Activated CD4-positive, alpha-beta T cell treated with anti-CD3 and anti-CD28 coated beads, Interleukin-2, amount 50 U/mL, for 24 hours (primary cell): ENCODE data around the gene RHOT2.

Experiments
- DNase-seq, 2 donors: peaks; one replicate each; pipeline ENCODE4 v3.0.0-alpha.2; 2020; ENCODE audit warnings: low read depth in 1 of 2, low spot score in 1 of 2

Gene RHOT2

DNA sequence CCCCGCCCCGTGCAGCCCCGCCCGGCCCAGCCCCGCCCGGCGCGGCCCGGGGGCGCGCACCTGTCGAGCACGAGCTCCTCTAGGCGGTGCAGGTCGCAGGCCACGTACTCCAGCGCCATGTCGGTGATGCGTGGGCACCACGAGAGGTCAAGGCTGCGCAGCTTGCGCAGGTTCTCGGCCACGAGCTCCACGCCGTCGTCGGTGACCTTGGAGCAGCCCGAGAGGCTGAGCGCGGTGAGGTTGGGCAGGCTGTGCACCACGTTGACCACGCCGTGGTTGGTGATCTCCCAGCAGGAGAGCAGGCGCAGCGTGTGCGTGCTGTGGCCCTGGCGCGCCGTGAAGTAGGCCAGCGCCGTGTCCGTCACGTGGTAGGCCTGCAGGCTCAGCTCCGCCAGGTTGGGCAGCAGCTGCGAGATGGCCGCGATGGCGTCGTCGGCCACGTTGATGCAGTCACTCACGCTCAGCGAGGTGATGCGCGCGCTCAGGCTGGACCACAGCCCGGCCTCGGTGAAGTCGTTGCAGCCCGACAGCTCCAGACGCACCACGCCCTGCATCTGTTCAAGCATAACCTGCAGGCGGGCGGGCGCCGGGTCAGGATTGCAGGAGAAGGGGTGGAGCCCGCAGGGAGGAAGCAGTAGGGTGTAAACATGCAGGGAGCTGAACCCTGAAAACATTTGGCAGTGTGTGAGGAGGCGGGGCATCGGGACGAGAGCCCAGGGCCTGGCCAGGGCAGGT lies 27.6 kb downstream of the RHOT2 start:
- peak; percentile 47 to 49 for DNase-seq

DNA sequence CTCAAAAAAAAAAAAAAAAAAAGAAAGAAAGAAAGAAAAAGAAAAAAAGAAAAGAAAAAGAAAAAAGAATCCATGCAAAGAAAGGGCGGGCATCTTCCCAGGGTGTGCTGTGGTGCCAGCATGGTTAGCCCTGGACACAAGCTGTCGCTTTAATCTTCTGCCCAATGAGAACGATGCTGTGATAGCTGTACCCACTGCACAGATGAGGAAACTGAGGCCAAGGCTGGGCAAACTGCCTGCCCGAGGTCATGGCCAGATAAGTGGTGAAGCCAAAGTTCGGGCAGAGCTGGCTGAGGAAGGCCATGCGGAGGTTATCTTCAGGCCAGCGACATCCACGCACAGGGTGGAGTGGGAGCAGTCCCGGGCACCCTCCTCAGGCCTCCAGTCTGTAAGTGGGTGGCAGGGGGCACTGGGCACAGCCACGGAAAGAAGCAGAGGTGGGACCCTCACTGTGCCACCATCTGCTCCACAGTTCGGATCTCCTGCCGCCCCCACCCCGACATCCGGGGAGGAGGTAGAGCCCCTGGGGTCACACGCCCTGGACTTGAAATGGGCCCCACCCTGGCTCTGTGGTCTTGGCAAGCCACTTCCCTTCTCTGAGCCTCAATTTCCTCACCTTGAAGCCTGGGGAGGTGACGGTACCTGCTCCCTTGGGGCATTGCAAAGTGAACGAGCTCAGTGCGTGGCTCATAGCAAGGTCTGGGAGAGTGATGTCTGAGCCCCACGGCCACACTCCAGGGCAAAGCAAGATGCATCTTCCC lies 31.2 kb downstream of the RHOT2 start:
- no peak for DNase-seq

DNA sequence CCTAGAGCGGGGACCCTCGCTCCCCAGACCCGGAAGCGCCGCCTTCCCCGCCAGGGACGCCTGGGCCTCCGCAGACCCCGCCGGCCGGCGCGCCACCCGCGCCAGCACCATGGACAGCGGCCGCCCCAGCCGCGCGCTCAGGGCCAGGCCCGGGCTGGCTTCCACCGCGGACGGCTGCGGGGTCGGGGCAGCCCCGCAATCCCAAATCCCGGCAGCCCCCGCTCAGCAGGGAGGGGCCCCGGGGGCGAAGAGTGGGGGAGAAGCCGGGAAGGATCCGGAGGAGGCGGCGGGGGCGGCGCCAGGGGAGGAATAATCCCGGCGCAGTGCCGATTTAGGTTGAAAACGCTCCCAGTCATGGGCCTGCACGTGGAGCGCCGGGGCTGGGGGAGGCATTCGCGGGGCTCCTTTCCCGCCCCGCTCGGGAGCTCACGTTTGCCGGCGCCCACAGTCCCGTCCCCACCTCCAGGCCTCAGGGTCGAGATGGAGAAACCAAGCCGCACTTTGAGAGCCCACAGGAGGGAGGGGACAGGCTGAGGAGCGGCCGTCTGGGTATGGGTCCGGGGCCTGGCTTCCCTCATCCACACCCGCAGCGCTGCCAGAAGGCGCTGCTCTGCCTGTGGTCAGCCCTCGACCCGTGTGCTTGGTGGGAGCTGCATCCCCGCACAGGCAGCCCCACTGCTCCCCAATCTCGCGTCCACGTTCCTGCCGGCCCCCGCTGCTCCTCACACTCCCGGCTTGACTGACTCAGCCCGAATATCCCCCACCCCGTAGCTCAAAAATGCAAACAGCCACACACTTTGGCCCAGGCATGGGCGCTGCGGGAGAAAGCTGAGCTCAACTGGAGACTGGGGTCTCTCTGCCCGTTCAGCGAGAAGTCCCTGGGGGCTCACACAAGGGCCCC lies 33.0 kb downstream of the RHOT2 start:
- no peak for DNase-seq

DNA sequence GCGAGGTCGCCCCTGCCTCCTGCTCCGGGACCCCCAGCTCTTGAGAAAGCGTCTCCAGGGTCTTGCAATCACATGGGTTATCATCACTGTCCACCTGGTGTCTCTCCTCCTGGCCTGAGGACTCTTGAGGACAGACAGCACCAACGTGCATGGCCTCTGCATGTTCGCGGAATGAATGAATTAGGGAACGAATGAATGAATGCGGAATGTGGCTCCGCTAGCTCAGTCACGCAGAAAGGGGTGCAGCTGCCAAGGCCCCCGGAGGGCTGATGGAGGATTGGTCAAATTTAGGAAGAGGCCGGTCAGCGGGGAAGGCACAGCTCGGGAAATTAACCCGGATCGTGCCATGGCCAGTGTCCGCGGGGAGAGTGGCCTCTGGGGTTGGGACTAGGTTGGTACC lies 34.4 kb downstream of the RHOT2 start:
- DNase-seq, result no peak

DNA sequence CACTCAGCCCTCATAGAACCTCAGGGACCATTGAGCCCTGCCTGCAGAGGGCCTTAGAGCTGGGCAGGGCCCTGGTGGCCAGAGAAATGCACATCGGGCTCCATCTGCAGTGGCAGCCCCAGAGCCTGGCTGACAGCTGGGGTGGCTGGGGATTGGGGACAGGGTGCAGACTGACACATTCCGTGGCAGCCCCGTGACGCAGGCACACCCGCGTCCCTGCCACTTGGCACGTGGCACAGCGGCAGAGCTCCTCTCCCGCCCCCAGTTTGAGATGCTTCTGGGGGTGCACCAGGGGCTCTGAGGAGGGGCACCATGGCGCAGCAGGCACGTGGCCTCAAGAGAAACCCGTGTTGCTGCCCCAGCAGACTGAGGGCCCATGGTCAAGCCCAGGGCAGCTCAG lies 35.5 kb downstream of the RHOT2 start:
- DNase-seq, result no peak

DNA sequence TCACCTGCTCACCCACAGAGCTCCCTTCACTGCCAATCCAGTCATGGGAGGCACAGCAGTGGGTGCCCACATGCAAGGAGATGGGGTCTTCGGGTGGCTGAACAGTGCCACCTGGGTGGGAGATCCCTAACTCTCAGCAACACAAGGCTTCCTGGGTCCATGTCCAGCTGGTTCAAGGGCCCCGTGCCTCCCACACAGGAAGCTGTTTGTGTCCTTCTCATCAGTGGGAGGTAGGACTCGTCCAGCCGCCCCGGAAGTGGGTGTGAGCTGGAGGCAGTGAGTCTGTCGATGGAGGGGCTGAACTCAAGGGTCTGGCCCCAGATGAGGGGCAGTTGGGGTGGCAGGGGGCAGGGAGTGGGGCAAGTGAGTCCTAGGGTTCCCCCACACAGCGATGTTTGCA lies 36.1 kb downstream of the RHOT2 start:
- DNase-seq, result no peak

DNA sequence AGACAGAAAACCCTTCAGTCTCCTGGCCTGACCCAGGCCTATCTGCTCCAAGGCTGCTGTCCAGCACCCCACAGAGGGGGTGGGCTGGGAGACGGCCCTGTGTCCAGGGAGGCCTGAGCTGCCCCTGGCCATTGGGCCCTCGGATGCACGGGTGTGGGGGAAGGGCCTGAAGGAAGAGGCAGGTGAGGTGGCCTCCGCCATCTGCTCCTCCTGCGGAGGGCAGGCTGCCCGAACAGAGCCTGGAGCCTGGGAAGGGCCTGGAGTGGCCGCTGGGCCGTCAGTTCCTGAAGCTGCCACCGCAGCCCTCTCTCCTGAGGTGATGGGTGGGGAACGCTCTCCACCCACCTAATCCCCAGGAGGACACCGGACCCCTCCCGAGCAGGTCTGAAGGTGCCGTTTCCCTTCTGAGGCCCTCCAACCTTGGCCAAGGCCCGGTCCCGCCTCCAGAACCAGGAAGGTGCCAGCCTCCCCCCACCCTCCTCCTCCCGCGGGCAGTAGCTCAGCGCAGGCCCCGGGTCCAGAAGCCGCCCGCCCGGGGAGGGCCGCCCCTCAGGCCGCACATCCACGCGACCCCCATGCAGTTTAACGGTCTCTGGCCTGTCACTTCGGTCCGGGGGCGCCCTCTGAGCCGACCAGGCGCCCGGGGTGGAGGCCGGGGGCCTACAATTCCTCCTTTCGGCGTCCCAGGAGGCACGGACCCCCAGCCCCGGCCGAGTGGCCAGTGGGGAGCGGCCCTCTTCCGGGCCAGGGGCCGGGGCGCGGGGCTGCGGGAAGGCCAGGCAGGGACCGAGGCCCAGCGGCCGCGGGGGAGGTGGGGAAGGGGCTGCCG lies 36.8 kb downstream of the RHOT2 start:
- DNase-seq, result no peak

DNA sequence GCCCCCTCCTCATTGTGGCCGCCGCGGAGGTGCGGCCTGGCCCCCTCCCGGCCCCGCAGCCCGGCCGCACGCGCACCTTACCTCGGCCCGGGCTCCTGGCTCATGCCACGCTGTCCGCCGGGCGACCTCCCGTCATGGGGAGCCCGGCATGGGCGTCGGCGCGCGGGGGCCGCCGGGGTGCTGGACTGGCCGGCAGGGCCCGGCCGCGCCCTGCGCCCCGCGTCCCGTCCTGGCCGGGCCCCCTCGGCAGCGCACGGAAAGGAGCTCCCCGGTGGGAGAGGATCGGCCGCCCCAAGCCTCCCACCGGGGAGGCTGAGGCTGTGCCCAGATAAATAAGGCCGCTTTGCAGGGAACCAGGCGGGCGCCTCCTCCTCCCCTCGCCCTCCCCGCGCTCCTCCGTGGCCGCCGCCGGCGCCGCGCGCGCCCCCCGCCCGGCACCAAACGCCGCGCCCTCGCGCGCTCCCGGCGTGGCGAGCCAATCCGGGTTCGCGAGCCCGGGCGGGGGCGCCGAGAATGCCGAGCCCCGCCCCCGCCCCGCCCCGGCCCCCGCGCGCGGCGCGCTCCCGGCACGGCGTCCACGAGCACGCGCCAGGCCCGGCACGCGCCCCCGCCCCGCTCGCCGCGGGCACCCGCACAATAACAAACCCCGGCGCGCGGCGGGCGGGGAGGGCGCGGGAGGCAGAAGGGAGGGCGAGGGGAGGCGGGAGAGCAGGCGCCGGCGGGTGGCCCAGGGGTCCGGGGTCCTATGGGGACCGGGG lies 37.7 kb downstream of the RHOT2 start, which contains the start of gene FBXL16:
FBXL16 (minus strand) TSS at position 371 of the 758 bp plus-strand sequence. CDS start 8,396 bp downstream, outside the sequence.
- DNase-seq, result no peak

DNA sequence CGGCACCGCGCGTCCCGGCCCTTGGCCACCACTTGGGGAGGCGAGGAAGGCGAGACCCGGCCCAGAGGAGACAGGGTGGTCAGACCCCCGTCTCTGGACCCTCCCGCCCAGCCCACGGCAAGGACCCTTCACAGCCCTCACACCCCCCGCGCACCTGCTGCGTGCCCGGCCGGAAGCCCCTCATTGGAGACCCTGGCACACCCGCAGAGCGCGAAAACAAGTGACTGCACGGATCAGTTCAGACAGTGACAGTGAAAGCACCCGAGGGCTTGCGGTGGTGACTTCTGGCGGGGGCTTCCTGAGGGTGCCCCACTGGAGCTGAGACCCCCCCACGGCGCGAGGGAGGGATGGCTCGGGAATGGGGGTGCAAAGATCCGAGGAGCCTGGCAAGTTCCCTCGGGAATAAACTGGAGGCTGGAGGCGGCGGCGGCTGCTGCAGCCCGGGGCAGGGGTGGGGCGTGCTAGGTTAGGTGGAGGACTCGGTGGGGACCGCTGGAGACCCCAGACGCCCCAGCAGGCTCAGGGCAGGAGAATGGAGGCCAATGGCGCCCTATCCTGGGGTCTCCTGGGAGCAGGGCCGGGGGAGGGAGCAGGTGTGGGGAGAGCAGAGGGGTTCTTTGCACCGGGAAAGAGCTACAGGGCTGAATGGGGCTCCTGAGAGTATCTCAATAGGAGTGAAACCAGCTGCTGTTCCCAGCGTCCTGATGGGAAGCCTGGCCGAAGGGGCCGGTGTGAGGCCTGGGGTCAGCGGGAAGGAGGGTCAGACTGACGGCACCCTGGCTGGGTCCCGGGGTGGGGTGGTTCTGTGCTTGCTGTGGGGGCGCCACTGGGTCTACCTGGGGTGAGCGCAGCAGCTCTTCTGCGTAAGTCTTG lies 38.5 kb downstream of the RHOT2 start:
- no peak for DNase-seq

DNA sequence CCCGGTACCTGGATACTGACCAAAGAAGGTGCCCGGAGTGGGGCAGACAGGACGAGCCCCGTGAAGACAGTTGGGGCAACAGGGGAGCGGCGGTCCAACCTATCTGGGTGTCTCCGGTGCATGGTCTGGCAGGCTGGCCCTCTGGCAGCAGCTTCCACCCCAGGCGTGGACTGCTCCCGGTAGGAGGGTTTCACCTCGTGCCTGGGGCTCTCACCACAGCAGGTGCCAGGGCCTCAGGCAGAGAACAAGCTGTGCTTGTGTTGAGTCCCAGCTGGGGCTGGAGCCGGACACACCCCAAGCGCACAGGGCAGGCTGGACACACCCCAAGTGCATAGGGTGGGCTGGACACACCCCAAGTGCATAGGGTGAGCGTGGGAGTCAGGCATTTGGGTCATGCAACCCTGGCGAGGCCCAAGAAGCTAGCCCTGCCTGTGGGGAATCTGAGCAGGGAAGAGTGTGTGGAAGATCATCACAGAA lies 39.2 kb downstream of the RHOT2 start:
- no peak for DNase-seq

DNA sequence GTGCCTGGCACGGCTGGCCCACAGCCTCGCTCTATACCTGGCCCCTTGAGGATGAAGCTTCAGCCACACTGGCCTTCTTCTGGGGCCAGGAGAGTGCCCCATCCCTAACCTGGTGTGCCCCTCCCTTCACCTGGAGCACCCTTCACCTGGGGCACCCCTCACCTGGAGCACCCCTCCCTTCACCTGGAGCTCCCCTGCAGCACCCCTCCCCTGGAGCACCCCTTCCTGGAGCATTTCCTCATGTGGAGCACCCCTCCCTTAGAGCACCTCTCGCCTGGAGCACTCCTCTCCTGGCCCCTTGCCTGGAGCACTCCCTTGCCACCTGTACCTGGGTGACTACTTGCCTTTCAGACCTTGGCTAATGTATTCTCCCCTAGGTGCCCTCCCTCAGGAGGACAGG lies 40.1 kb downstream of the RHOT2 start:
- no peak for DNase-seq

DNA sequence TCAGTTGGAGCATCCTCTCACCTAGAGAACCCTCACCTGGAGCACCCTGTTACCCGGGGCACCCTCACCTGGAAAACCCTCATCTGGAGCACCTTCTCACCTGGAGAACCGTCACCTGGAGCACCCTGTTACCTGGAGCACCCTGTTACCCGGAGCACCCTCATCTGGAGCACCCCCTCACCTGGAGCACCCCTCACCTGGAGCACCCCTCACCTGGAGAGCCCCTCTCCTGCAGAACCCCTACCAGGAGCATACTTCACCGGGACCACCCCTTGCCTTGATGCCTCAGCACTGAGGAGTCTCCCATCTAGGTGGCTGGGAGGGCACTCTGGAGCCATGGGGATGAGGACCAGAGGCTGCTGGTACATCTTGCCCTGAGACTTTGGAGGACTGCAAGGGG lies 41.0 kb downstream of the RHOT2 start:
- no peak for DNase-seq

DNA sequence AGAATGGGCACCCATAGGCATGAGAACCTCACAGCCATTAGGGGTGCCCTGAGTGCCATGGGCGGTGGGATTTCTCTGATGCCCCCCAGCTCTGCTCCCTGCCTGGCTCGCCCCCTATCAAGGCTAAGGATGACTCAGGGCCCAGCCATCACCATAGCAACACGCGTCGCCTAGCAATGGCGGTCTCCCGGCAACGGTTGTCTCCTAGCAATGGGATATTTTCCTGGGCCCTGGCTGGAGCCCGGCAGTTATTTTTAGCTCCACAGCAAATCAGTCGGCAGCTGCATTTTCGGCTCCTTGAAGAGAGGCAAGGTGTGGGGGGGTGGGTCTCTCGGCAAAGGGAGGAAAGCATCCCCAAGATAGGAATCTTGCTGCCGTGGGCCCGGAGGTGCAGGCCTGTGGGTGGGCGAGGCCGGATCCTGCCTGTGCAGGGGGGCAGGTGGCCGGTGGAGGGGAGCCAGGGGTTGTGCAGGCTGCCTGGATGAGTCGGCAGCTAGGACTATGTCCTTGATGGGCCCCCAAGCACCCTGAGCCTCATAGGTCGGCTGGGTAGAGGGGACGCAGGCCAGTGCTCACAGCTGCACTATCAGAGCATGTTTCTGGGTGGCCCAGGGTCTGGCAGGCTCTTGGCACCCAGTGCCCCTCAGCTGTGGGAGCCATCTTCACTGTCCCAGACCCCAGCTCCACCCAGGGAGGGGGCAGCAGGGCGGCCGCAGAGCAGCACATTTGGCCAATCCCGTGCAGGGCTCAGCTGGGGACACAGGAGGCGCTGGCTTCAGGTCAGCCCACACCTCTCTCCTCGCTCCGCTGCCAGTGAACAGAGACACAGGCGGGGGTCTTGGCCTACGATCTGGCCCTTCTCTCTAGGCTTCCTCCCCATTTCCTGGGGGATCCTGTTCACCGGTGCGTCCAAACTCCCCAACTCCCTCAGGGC lies 41.9 kb downstream of the RHOT2 start:
- DNase-seq, result no peak

DNA sequence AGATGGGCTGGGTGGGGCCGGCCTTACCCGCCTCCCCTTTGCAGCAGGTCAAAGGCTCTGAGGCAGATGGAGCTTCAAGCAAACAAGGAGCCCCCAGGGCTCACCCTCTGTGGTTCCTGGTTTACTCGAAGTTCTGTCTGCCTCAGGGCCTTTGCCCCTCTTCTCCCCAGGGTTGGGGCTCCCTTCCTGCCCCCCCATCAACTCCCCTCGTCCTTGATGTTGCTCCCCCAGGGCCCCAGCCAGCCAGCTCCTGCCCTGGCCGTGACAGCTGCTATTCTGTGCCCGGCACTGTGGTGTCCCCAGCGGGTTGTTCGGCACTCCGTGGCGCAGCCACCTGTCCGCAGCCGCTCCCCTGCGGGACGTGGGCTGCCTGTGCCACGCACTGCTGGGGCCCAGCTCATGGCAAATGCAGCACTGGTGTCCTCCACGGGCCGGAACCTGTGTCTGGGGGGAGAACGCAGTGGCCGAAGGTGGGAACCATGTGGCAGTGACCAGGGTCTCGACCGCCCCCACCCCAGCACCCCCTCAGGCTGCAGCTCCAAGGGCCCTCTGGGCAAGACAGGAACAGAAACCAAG lies 42.7 kb downstream of the RHOT2 start:
- DNase-seq, result no peak

DNA sequence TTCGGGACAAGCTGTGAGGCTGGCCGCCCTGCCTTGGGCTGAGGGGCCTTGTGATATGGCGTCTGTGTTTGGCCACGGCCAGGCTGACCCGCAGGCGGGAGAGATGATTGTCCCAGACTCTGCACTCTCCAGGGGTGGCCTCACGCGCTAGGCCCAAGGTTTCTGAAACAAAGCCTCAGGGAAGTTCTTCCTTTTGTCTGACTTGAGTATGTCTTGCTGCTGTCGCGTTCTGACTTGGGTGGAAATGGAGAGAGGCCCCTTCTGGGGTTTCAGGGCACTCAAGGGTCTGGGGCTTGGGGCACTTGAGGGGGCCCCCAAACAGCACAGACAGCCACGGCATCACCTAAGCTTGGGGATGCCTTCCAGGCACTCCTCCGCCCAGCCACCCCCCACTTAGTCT lies 43.2 kb downstream of the RHOT2 start:
- no peak for DNase-seq

DNA sequence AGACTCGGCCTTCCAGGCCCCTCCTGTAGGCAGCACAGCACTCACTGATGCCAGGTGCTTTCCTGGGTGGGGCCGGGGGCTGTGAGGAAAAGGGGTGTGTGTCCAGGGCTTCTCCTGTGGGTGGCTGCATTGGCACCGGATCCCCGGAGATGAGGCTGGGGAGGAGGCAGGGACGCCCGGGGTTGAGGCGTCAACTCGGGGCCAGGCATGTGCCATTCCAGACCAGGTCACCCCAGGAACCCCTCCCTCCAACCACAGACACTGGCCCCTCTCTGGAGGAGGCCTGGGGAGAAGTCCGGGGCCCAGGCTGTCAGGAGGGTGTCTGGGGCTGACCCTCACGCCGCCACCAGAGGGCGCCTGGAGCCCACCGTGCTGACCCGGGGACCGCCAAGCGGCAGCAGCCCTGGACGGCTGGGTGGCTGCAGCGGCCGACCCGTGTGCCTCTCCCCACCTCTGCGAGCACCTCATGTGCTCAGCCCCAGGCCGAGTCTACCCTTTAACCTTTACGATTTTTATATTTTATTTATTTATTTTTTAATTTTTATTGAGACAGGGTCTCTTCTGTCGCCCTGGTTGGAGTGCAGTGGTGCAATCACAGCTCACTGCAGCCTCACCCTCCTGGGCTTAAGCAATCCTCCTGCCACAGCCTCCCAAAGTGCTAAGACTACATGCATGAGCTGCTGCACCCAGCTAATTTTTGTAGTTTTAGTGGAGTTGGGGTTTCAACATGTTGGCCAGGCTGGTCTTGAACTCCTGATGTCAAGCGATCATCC lies 43.8 kb downstream of the RHOT2 start:
- DNase-seq, result peak; percentile 65 to 70
